HUES64 (cell line): ENCODE results near the gene SMPDL3A.

ENCODE experiments used
- H3K27ac ChIP-seq: 2 replicates; pipeline ENCODE4 v1.7.0; 2013; ENCODE audit warnings: low read depth, low read length, inconsistent platforms
- H3K27me3 ChIP-seq: 2 replicates; pipeline ENCODE4 v1.6.1; 2013; ENCODE audit warnings: mild to moderate bottlenecking, low read length; ENCODE audit not compliant: insufficient read depth
- H3K36me3 ChIP-seq: 2 replicates; pipeline ENCODE4 v1.6.1; 2013; ENCODE audit warnings: mild to moderate bottlenecking, low read length; ENCODE audit not compliant: insufficient read depth
- H3K4me1 ChIP-seq: 2 replicates; pipeline ENCODE4 v1.6.1; 2013; ENCODE audit warnings: mild to moderate bottlenecking, low read length, moderate library complexity; ENCODE audit not compliant: insufficient read depth
- H3K4me3 ChIP-seq: 2 replicates; pipeline ENCODE4 v1.5.1; 2013; ENCODE audit warnings: mild to moderate bottlenecking, low read length, moderate library complexity
- H3K9ac ChIP-seq: 2 replicates; pipeline ENCODE4 v1.6.1; 2013; ENCODE audit warnings: mild to moderate bottlenecking, low read depth, low read length
- H3K9me3 ChIP-seq: 2 replicates; pipeline ENCODE4 v1.6.1; 2013; ENCODE audit warnings: low read depth, low read length; ENCODE audit not compliant: insufficient read depth
- WGBS: fragments of 150-250, 120-280 bp; methylation state at CpG from one replicate; pipeline ENCODE4 v1.1.7; 2013; ENCODE audit warnings: missing lambda C conversion rate; 5-methylcytosine and 5-hydroxymethylcytosine counted together

Gene SMPDL3A

DNA sequence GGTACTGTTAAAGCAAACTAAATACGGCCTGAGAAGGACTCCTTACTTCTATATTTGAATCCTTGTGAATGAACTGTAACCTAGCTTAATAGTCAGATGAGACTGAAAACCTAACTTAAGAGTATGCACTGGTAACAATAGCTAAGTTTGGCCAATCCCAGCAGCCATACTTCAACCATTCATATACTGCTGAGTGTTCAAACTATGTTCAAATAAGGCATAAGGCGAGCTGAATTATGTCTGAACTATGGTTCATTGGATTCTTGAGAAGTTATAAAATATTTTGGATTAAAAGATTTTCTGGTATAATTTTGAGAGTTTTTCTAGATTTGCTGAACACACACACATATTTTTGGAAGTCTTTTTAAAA lies 2.2 kb downstream of the SMPDL3A start:
- no peaks in the 10 kb centered on the region for H3K36me3 ChIP-seq
- H3K9ac ChIP-seq = no peak overlapping the region
- H3K4me3 ChIP-seq = no peak overlapping the region
- peaks cover 41% of the 10 kb centered on the region for H3K27me3 ChIP-seq
- H3K9me3 ChIP-seq = no peaks in the 10 kb centered on the region
- H3K27ac ChIP-seq = no peak overlapping the region
- WGBS = 93% methylated on average over 2 of the region's 2 CpGs
- H3K4me1 ChIP-seq = peaks cover 24% of the 10 kb centered on the region

DNA sequence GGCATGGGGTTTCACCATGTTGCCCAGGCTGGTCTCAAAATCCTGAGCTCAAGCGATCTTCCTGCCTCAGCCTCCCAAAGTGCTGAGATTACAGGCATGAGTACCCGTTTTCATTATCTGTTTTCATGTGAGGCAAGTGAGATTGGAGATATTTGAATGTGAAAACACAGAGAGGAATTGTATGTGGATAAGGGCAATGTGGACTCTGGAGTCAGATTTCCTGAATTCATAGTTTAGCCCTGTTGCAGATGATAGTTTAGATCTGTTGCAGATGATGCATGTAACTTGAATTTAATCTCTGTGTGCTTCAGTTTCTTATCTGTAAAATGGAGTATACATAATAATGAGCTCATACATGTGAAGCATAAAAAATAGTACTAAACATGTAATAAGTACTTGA lies 3.7 kb downstream of the SMPDL3A start:
- H3K36me3 ChIP-seq = no peaks in the 10 kb centered on the region
- no peaks in the 10 kb centered on the region for H3K9me3 ChIP-seq
- H3K9ac ChIP-seq = no peak overlapping the region
- peaks cover 27% of the 10 kb centered on the region for H3K27me3 ChIP-seq
- peaks cover 23% of the 10 kb centered on the region for H3K4me1 ChIP-seq
- H3K4me3 ChIP-seq = no peak overlapping the region
- 87% methylated on average over 2 of the region's 2 CpGs for WGBS
- no peak overlapping the region for H3K27ac ChIP-seq

DNA sequence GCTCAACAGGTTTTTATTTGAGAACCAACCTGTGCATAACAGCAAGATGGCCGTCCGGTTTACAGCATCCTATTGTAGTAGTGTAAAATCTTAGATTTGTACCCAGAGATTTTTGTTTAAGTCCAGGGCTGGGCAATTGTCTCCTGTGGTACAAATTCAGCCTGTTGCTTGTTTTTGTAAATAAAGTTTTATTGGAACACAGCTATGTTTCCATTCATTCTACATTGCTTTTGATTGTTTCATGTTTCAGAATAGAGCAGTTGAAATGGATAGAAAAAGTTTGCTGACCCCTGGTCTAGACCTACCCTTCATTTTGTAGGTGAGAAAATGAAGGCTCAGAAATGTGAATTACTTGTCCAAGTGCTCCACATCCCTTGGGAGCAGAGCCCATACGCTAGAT lies 8.5 kb downstream of the SMPDL3A start:
- no peak overlapping the region for H3K27ac ChIP-seq
- no peak overlapping the region for H3K9ac ChIP-seq
- no peaks in the 10 kb centered on the region for H3K36me3 ChIP-seq
- H3K9me3 ChIP-seq = no peaks in the 10 kb centered on the region
- no peaks in the 10 kb centered on the region for H3K27me3 ChIP-seq
- peaks cover 3% of the 10 kb centered on the region; the same call in 1 of the 2 replicates for H3K4me1 ChIP-seq
- 95% methylated on average over 3 of the region's 3 CpGs for WGBS
- H3K4me3 ChIP-seq = no peak overlapping the region

DNA sequence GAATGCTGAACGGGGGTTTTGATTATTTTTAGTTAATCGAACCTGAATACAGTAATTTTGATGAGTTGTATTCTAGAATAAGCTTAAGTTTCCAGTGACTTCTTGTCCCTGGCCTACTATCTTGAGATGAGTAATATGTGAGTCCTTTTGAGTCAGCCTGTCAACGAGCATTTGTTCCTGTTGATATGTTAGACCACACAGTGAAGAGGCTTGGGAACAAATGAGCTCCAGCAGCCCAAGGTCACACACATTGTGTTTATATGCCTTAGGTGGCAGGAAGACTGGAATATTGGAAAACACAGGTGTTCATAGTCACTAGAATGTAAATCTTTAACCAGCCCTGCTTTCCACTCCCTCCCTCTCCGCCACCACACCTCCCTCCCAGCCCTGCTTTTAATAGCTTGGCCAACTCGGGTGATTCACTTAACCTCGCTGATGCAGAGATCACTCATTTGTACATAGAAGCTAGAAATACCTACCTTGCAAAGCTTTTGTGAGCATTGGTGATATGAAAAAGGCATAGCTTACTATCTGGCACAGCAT lies 9.1 kb downstream of the SMPDL3A start:
- 89% methylated on average over 6 of the region's 6 CpGs for WGBS
- no peak overlapping the region for H3K9ac ChIP-seq
- peaks cover 3% of the 10 kb centered on the region; the same call in 1 of the 2 replicates for H3K4me1 ChIP-seq
- no peaks in the 10 kb centered on the region for H3K9me3 ChIP-seq
- no peaks in the 10 kb centered on the region for H3K36me3 ChIP-seq
- H3K27me3 ChIP-seq = no peaks in the 10 kb centered on the region
- no peak overlapping the region for H3K4me3 ChIP-seq
- no peak overlapping the region for H3K27ac ChIP-seq

DNA sequence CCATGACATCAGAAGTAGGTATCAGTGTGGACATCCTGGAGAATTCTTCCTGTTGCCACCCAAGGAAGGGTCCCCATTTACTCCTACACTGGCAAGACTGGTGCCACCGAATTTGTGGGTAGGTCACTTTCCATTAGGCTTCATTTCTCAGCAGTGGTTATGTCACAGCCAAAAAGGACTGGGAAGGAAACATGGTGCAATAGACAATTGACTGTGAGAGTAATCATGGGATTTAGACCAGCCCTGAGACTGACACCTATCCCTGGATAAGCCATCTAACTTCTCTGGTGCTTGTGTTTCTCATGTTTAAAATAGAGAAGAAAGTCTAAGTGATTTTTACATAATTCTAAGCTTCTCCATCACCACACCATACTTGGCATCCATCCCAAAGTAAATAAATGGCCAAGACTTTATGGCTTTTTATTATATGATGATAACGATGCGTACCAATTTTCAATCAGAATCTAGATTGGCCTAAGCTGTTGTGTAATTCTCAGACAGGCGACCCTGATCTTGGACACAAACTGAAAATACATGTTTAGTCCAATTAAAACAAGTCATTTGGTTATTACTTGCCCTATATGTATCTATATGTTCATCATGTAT lies 10.2 kb downstream of the SMPDL3A start:
- WGBS = 98% methylated on average over 4 of the region's 4 CpGs

DNA sequence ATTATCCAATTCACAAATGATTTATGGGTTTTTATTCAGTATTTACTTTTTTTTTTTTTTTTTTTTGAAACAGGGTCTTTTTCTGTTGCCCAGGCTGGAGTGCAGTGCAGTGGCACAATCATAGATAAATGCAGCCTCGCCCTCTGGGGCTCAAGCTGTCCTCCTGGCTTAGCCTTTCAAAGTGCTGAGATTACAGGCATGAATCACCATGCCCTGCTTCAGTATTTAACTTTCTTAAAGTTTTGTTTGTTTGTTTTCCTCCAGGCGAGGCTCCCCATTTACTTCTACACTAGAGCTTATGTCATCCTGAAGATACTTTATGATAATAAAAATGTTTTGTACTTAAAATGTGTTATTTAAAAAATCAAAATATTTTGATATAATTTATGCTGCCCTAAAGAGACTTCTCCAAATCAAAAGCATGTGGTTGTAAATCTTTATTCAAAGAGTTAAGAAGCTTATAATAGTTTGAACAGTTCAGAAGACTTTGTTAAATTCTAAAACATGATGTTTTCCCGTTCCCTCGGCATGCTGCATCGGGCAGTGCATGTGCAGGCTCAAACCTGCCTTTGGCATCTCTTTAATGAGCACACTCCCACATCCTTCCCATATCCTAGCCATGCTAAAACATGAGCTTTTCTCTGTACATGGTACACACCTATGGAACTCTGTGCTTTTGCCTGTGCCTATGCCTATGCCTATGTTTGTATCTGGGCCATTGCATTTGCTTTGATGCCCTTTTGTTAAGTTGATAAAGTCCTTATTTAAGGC lies 11.0 kb downstream of the SMPDL3A start:
- 97% methylated on average over 4 of the region's 5 CpGs for WGBS
- H3K27me3 ChIP-seq = no peaks in the 10 kb centered on the region
- no peaks in the 10 kb centered on the region for H3K9me3 ChIP-seq
- no peaks in the 10 kb centered on the region for H3K36me3 ChIP-seq
- no peak overlapping the region for H3K4me3 ChIP-seq
- no peak overlapping the region for H3K9ac ChIP-seq
- H3K4me1 ChIP-seq = peaks cover 3% of the 10 kb centered on the region; the same call in 1 of the 2 replicates
- no peak overlapping the region for H3K27ac ChIP-seq

More for the DNA sequence above, 10.2 kb downstream of the SMPDL3A start:
- H3K9ac ChIP-seq = no peak overlapping the region
- H3K4me1 ChIP-seq = peaks cover 3% of the 10 kb centered on the region; the same call in 1 of the 2 replicates
- no peaks in the 10 kb centered on the region for H3K9me3 ChIP-seq
- no peak overlapping the region for H3K27ac ChIP-seq
- no peaks in the 10 kb centered on the region for H3K36me3 ChIP-seq
- no peak overlapping the region for H3K4me3 ChIP-seq
- no peaks in the 10 kb centered on the region for H3K27me3 ChIP-seq

DNA sequence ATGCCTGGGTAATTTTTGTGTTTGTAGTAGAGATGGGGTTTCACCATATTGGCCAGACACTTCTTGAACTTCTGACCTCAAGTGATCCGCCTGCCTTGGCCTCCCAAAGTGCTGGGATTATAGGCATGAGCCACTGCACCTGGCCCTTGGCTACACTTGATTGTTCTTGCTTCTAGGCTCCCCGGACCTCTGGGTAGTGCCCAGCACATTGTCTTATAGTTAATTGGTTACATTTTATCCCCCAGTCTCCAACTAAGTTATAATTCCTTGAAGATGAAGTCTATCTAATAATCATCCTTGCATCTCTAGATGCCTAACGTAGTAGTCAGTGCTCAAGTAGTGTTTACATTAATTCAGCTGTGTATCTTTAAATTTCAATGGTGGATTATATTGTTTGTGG lies 11.8 kb downstream of the SMPDL3A start:
- Histone ChIP-seq H3K4me3 (no peak overlapping the region), H3K36me3 (no peaks in the 10 kb centered on the region), H3K27me3 (no peaks in the 10 kb centered on the region), H3K27ac (no peak overlapping the region), H3K4me1 (peaks cover 3% of the 10 kb centered on the region; the same call in 1 of the 2 replicates), H3K9ac (no peak overlapping the region), H3K9me3 (no peaks in the 10 kb centered on the region)
- 99% methylated on average over 3 of the region's 3 CpGs for WGBS

DNA sequence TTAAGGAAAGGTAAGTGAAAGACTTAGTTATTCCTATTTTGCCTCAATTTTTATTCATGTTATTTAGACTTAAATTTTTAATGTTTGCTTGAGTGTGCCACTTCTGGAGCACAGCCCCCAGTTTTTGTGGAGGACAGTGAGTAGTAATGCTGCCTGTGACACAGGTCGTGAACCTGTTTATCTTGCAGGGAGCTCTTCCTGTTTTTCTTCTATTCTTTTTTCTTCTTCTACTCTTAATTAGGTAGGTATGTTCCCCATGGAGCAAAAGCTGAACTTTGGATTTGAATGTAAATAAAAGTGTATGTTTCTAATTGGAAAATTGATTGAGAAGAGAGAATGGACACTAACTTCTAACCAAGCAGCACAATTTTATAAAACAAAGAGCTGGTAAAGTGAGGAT lies 12.3 kb downstream of the SMPDL3A start:
- Histone ChIP-seq H3K9me3 (no peaks in the 10 kb centered on the region), H3K4me1 (peaks cover 3% of the 10 kb centered on the region; the same call in 1 of the 2 replicates), H3K9ac (no peak overlapping the region), H3K4me3 (no peak overlapping the region), H3K27ac (no peak overlapping the region), H3K36me3 (no peaks in the 10 kb centered on the region), H3K27me3 (no peaks in the 10 kb centered on the region)
- 88% methylated on average over 1 of the region's 1 CpG for WGBS

DNA sequence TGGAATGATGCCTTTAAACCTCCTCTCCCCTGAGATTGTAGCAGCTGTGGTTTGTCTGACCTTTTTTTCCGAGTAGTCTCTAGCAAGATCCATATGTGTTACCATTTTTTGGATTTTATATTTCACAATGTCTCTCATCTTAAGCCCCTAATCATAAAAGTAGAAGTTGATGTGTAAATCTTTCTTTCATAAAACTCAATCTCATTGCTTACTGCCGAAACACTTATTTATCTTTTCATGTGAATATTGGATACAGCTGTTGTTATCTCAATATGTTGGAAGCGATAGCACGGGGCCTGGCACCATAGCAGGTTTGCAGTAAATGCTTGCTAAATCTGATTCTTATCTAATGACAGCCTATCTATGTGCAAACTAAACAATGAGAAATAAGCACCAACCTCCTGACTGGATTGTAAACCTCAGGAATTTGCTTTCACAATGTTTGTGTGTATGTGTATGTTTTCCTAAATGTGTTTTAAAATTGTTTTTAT lies 14.2 kb downstream of the SMPDL3A start:
- Histone ChIP-seq H3K9ac (no peak overlapping the region), H3K4me3 (no peak overlapping the region), H3K9me3 (no peaks in the 10 kb centered on the region), H3K27me3 (no peaks in the 10 kb centered on the region), H3K36me3 (no peaks in the 10 kb centered on the region), H3K27ac (no peak overlapping the region), H3K4me1 (peaks cover 3% of the 10 kb centered on the region; the same call in 1 of the 2 replicates)
- WGBS = 55% methylated on average over 2 of the region's 4 CpGs

DNA sequence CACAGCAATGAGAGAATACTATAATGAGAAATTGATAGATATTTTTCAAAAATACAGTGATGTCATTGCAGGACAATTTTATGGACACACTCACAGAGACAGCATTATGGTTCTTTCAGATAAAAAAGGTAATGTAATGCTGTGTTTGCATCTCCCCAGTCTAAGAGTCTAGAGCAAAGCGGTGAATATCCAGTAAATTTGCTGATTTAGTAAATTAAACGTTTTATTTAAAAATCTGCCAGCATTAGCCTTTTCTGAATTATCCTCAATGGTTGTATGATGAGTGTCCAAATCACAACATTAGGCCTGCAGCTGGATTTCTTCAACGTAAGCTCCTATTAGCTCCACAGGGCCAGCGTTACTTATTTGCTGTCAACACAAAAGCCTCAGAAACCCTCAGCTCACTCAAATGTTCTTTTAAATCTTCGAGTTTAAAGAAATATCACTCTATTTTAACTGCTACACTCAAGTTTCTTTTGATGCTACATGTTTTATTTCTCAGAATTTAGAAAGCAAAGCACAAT lies 16.0 kb downstream of the SMPDL3A start:
- no peaks in the 10 kb centered on the region for H3K9me3 ChIP-seq
- no peak overlapping the region for H3K4me3 ChIP-seq
- no peak overlapping the region for H3K27ac ChIP-seq
- no peaks in the 10 kb centered on the region for H3K36me3 ChIP-seq
- no peaks in the 10 kb centered on the region for H3K27me3 ChIP-seq
- peaks cover 3% of the 10 kb centered on the region; the same call in 1 of the 2 replicates for H3K4me1 ChIP-seq
- no peak overlapping the region for H3K9ac ChIP-seq
- 90% methylated on average over 5 of the region's 5 CpGs for WGBS

DNA sequence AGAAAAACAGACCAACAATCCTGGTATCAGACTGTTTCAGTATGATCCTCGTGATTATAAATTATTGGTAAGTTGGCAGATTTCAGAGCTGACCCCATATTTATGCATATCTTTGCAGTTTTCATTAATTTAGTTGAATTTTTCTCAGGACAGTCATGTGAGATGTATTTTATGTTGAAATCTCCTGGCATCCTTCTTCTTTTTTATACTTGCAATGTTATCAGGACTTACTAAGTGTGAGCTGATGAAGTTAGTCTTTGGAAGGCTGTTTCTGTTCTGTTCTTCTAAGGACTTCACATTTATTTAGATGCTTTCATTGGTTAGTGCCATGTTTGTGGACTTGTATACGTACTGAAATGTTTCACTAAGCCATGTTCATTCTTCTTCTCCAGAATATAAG lies 17.2 kb downstream of the SMPDL3A start:
- H3K4me1 ChIP-seq = peaks cover 3% of the 10 kb centered on the region; the same call in 1 of the 2 replicates
- H3K9ac ChIP-seq = no peak overlapping the region
- 89% methylated on average over 1 of the region's 2 CpGs for WGBS
- H3K9me3 ChIP-seq = no peaks in the 10 kb centered on the region
- no peaks in the 10 kb centered on the region for H3K27me3 ChIP-seq
- H3K36me3 ChIP-seq = no peaks in the 10 kb centered on the region
- H3K4me3 ChIP-seq = no peak overlapping the region
- no peak overlapping the region for H3K27ac ChIP-seq
